GM18519 (cell line): Measurements from ENCODE around the gene ZBTB9.
"Not testable (repeated sequence)": the region's sequence is repeated elsewhere in the genome, so short reads cannot be mapped to it uniquely, and the experiment has no call there.

Experiments
- ATAC-seq: cut with Tn5 transposase; IDR thresholded peaks from one replicate; pipeline ENCODE4 v1.9.1; 2021; ENCODE audit warnings: mild to moderate bottlenecking, moderate library complexity; ENCODE audit not compliant: unreplicated experiment, low FRiP score

The ZBTB9 gene

GRCh38 chr6:33458676-33459075 is 4.3 kb downstream of the ZBTB9 start:
- no peak for ATAC-seq

- no peak for ATAC-seq
Measured at GRCh38 chr6:33459226-33459625, 4.8 kb downstream of the ZBTB9 start.

- no peak for ATAC-seq
Measured at GRCh38 chr6:33466075-33466735, 11.8 kb downstream of the ZBTB9 start.

GRCh38 chr6:33467091-33467490 is 12.7 kb downstream of the ZBTB9 start:
- no peak for ATAC-seq

- no peak for ATAC-seq
Measured at GRCh38 chr6:33469661-33470060, 15.3 kb downstream of the ZBTB9 start.

- ATAC-seq: no peak
Measured at GRCh38 chr6:33477864-33478263, 23.5 kb downstream of the ZBTB9 start.

- no peak for ATAC-seq
Measured at GRCh38 chr6:33481192-33481591, 26.8 kb downstream of the ZBTB9 start.

- not testable (repeated sequence) for ATAC-seq
Measured at GRCh38 chr6:33482620-33483019, 28.2 kb downstream of the ZBTB9 start.

GRCh38 chr6:33483678-33484077 is 29.3 kb downstream of the ZBTB9 start:
- no peak for ATAC-seq

GRCh38 chr6:33484673-33485262 is 30.4 kb downstream of the ZBTB9 start:
- not testable (repeated sequence) for ATAC-seq

- ATAC-seq: not testable (repeated sequence)
Measured at GRCh38 chr6:33485680-33486079, 31.3 kb downstream of the ZBTB9 start.

- ATAC-seq: no peak
Measured at GRCh38 chr6:33488339-33488738, 34.0 kb downstream of the ZBTB9 start.

- ATAC-seq: no peak
Measured at GRCh38 chr6:33490198-33490597, 35.8 kb downstream of the ZBTB9 start.

- ATAC-seq: no peak
Measured at GRCh38 chr6:33490621-33491020, 36.2 kb downstream of the ZBTB9 start.

GRCh38 chr6:33492093-33492492 is 37.7 kb downstream of the ZBTB9 start:
- ATAC-seq: no peak

GRCh38 chr6:33497157-33497556 is 42.8 kb downstream of the ZBTB9 start:
- ATAC-seq: no peak

GRCh38 chr6:33502486-33502885 is 48.1 kb downstream of the ZBTB9 start:
- no peak for ATAC-seq

- ATAC-seq: no peak
Measured at GRCh38 chr6:33504486-33504885, 50.1 kb downstream of the ZBTB9 start.

GRCh38 chr6:33505548-33506370 is 51.4 kb downstream of the ZBTB9 start:
- no peak for ATAC-seq
